ENCODE results near the gene WDPCP. TPM values are rescaled to one million over a fixed set of nuclear protein-coding genes. Genes with fewer than 3 reads are reported as not detected.

WDPCP gene
- total RNA-seq, 5 donors from 2014 or later (not counting 1 experiment from before 2014, with no cell fraction given): 8.5 to 19.0 (median 11.5) TPM

DNA sequence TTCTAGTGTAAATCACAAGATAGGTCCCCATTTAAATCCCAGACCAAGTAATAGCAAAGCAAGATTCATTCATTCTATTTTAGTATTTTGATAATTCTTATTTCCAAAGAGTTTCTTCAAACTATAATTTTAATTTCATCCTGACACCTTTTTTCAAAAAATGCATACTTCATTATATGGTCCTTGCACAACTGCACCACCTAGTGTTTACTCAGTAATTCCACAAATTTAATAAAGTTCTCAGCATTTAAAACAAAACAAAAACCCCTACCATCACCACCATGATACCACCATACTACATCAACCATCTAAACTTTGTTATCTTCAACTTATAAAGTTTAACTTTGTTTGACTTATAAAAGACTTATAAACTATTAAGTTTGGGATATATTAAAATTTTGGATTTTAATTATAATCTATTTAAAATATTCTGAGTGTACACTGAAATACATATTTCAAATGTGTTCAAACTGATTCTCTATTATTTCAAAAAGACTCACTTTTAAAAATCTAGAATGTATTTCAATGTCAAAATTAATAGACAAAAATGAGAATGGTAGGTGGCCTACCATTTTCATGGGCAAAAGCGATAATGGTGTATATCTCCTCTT is 44.2 kb downstream of the WDPCP start:
- no CpG with 5 or more reads among the region's 1 CpG for WGBS (ENCODE audit: insufficient coverage)
- Histone ChIP-seq H3K4me1 (ENCODE audit: control insufficient read depth in 1 of 2, extremely low read depth in 1 of 2, insufficient read depth in 2 of 2, low read length in 2 of 2) (no peaks in the 10 kb centered on the region), H3K27ac (ENCODE audit: low read length) (no peak overlapping the region), H3K27me3 (replicated peaks in 1 of 2; ENCODE audit: control insufficient read depth in 2 of 2, extremely low read depth in 1 of 2, insufficient read depth in 2 of 2, low read length in 1 of 2) (no peaks in the 10 kb centered on the region), H3K4me3 (ENCODE audit: control insufficient read depth in 1 of 2, extremely low read depth in 1 of 2, low read length in 1 of 2) (no peak overlapping the region), H3K36me3 (ENCODE audit: control insufficient read depth in 2 of 2, extremely low read depth in 1 of 2, insufficient read depth in 1 of 2, low read length in 1 of 2) (no peaks in the 10 kb centered on the region), H3K9me3 (no peaks in the 10 kb centered on the region)
- H3K36me3 Mint-ChIP-seq: peaks cover 7% of the 10 kb centered on the region
- no peak overlapping the region for H3K27ac Mint-ChIP-seq
- ATAC-seq (replicated peaks in 1 of 4): no peak
- CTCF ChIA-PET: interaction anchor here in 1 of 2 donors (1.3 kb wide), 1 partner anchor 1087 kb away, joined by 4 read pairs; no protein-coding TSS in a partner anchor
- peak in 1 of 35 experiments; percentile 16 for DNase-seq
- H3K9me3 Mint-ChIP-seq: peaks cover 0 to 8% (median 6%) of the 10 kb centered on the region in 3 donors
- POLR2A ChIA-PET: interaction anchor here in 1 of 2 donors (0.6 kb wide), 1 partner anchor 10 kb away, joined by 4 read pairs; no protein-coding TSS in a partner anchor
- no peaks in the 10 kb centered on the region for H3K4me1 Mint-ChIP-seq
- H3K27me3 Mint-ChIP-seq: no peaks in the 10 kb centered on the region
- no peak overlapping the region for H3K4me3 Mint-ChIP-seq

- WGBS (ENCODE audit: insufficient coverage): 100% methylated on average over 1 of the region's 6 CpGs
- Mint-ChIP-seq H3K4me3 (no peak overlapping the region), H3K9me3 (peaks cover 5 to 8% (median 7%) of the 10 kb centered on the region in 3 donors), H3K27ac (no peak overlapping the region), H3K36me3 (peaks cover 8% of the 10 kb centered on the region), H3K4me1 (no peaks in the 10 kb centered on the region), H3K27me3 (no peaks in the 10 kb centered on the region)
- Histone ChIP-seq H3K4me1 (ENCODE audit: control insufficient read depth in 1 of 2, extremely low read depth in 1 of 2, insufficient read depth in 2 of 2, low read length in 2 of 2) (no peaks in the 10 kb centered on the region), H3K27ac (ENCODE audit: low read length) (no peak overlapping the region), H3K27me3 (replicated peaks in 1 of 2; ENCODE audit: control insufficient read depth in 2 of 2, extremely low read depth in 1 of 2, insufficient read depth in 2 of 2, low read length in 1 of 2) (no peaks in the 10 kb centered on the region), H3K9me3 (no peaks in the 10 kb centered on the region), H3K36me3 (ENCODE audit: control insufficient read depth in 2 of 2, extremely low read depth in 1 of 2, insufficient read depth in 1 of 2, low read length in 1 of 2) (no peaks in the 10 kb centered on the region), H3K4me3 (ENCODE audit: control insufficient read depth in 1 of 2, extremely low read depth in 1 of 2, low read length in 1 of 2) (no peak overlapping the region)
- DNase-seq (no peak), ATAC-seq (replicated peaks in 1 of 4) (no peak)
- CTCF ChIA-PET: no interaction called here
- POLR2A ChIA-PET: no interaction called here
Observed at GRCh38 chr2:63539416-63540162, 48.7 kb downstream of the WDPCP start.

- peaks cover 7 to 13% (median 9%) of the 10 kb centered on the region in 3 donors for H3K9me3 Mint-ChIP-seq
- H3K36me3 Mint-ChIP-seq: peaks cover 13% of the 10 kb centered on the region
- Histone ChIP-seq H3K4me1 (ENCODE audit: control insufficient read depth in 1 of 2, extremely low read depth in 1 of 2, insufficient read depth in 2 of 2, low read length in 2 of 2) (no peaks in the 10 kb centered on the region), H3K27ac (ENCODE audit: low read length) (no peak overlapping the region), H3K9me3 (no peaks in the 10 kb centered on the region), H3K27me3 (replicated peaks in 1 of 2; ENCODE audit: control insufficient read depth in 2 of 2, extremely low read depth in 1 of 2, insufficient read depth in 2 of 2, low read length in 1 of 2) (no peaks in the 10 kb centered on the region), H3K4me3 (ENCODE audit: control insufficient read depth in 1 of 2, extremely low read depth in 1 of 2, low read length in 1 of 2) (no peak overlapping the region), H3K36me3 (ENCODE audit: control insufficient read depth in 2 of 2, extremely low read depth in 1 of 2, insufficient read depth in 1 of 2, low read length in 1 of 2) (no peaks in the 10 kb centered on the region)
- ChIA-PET POLR2A (interaction anchor here in 1 of 2 donors (0.6 kb wide), 1 partner anchor 168 kb away, joined by 3 read pairs; no protein-coding TSS in a partner anchor), CTCF (no interaction called here)
- no peak overlapping the region for H3K4me3 Mint-ChIP-seq
- DNase-seq (no peak), ATAC-seq (replicated peaks in 1 of 4) (no peak)
- no peak overlapping the region for H3K27ac Mint-ChIP-seq
- H3K4me1 Mint-ChIP-seq: peaks cover 0 to 3% (median 0%) of the 10 kb centered on the region in 3 donors
- no peaks in the 10 kb centered on the region for H3K27me3 Mint-ChIP-seq
Observed at GRCh38 chr2:63538390-63538789, 49.9 kb downstream of the WDPCP start.

GRCh38 chr2:63537306-63537705 is 51.0 kb downstream of the WDPCP start:
- Histone ChIP-seq H3K4me3 (ENCODE audit: control insufficient read depth in 1 of 2, extremely low read depth in 1 of 2, low read length in 1 of 2) (no peak overlapping the region), H3K4me1 (ENCODE audit: control insufficient read depth in 1 of 2, extremely low read depth in 1 of 2, insufficient read depth in 2 of 2, low read length in 2 of 2) (no peaks in the 10 kb centered on the region), H3K27ac (ENCODE audit: low read length) (no peak overlapping the region), H3K36me3 (ENCODE audit: control insufficient read depth in 2 of 2, extremely low read depth in 1 of 2, insufficient read depth in 1 of 2, low read length in 1 of 2) (no peaks in the 10 kb centered on the region), H3K27me3 (replicated peaks in 1 of 2; ENCODE audit: control insufficient read depth in 2 of 2, extremely low read depth in 1 of 2, insufficient read depth in 2 of 2, low read length in 1 of 2) (no peaks in the 10 kb centered on the region), H3K9me3 (no peaks in the 10 kb centered on the region)
- CTCF ChIA-PET: no interaction called here
- DNase-seq: no peak
- H3K4me1 Mint-ChIP-seq: peaks cover 0 to 3% (median 0%) of the 10 kb centered on the region in 3 donors
- H3K36me3 Mint-ChIP-seq: peaks cover 23% of the 10 kb centered on the region
- ATAC-seq (replicated peaks in 1 of 4): no peak
- peaks cover 12 to 24% (median 20%) of the 10 kb centered on the region in 3 donors for H3K9me3 Mint-ChIP-seq
- WGBS (ENCODE audit: insufficient coverage): 94% methylated on average over 2 of the region's 2 CpGs
- no peak overlapping the region for H3K4me3 Mint-ChIP-seq
- no peak overlapping the region for H3K27ac Mint-ChIP-seq
- H3K27me3 Mint-ChIP-seq: no peaks in the 10 kb centered on the region
- POLR2A ChIA-PET: no interaction called here

DNA sequence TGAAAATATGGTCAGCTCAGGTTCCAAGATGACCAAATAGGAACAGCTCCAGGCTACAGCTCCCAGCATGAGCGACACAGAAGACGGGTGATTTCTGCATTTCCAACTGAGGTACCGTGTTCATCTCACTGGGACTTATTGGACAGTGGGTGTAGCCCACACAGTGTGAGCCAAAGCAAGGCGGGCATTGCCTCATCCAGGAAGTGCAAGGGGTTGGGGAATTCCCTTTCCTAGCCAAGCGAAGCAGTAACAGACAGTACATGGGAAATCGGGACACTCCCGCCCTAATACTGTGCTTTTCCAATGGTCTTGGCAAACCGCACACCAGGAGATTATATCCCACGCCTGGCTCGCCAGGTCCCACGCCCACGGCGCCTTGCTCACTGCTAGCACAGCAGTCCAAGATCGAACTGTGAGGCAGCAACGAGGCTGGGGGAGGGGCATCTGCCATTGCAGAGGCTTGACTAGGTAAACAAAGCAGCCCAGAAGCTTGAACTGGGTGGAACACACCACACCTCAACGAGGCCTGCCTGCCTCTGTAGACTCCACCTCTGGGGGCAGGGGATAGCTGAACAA is 57.5 kb downstream of the WDPCP start:
- Mint-ChIP-seq H3K4me1 (peaks cover 0 to 3% (median 0%) of the 10 kb centered on the region in 3 donors), H3K36me3 (peaks cover 33% of the 10 kb centered on the region), H3K9me3 (peaks cover 12 to 34% (median 30%) of the 10 kb centered on the region in 3 donors), H3K4me3 (no peak overlapping the region), H3K27me3 (no peaks in the 10 kb centered on the region), H3K27ac (no peak overlapping the region)
- DNase-seq (no peak), ATAC-seq (replicated peaks in 1 of 4) (no peak)
- no peaks in the 10 kb centered on the region for H3K9me3 ChIP-seq
- H3K4me1 ChIP-seq (ENCODE audit: control insufficient read depth in 1 of 2, extremely low read depth in 1 of 2, insufficient read depth in 2 of 2, low read length in 2 of 2): no peaks in the 10 kb centered on the region
- no peak overlapping the region for H3K27ac ChIP-seq (ENCODE audit: low read length)
- no peak overlapping the region for H3K4me3 ChIP-seq (ENCODE audit: control insufficient read depth in 1 of 2, extremely low read depth in 1 of 2, low read length in 1 of 2)
- ChIA-PET POLR2A (no interaction called here), CTCF (no interaction called here)
- H3K36me3 ChIP-seq (ENCODE audit: control insufficient read depth in 2 of 2, extremely low read depth in 1 of 2, insufficient read depth in 1 of 2, low read length in 1 of 2): no peaks in the 10 kb centered on the region
- WGBS (ENCODE audit: insufficient coverage): 83% methylated on average over 16 of the region's 16 CpGs
- H3K27me3 ChIP-seq (replicated peaks in 1 of 2; ENCODE audit: control insufficient read depth in 2 of 2, extremely low read depth in 1 of 2, insufficient read depth in 2 of 2, low read length in 1 of 2): no peaks in the 10 kb centered on the region

- Mint-ChIP-seq H3K27me3 (no peaks in the 10 kb centered on the region), H3K36me3 (peaks cover 44% of the 10 kb centered on the region), H3K27ac (no peak overlapping the region), H3K4me1 (peaks cover 0 to 6% (median 0%) of the 10 kb centered on the region in 3 donors), H3K9me3 (peaks cover 38 to 52% (median 46%) of the 10 kb centered on the region in 3 donors), H3K4me3 (no peak overlapping the region)
- H3K27me3 ChIP-seq (replicated peaks in 1 of 2; ENCODE audit: control insufficient read depth in 2 of 2, extremely low read depth in 1 of 2, insufficient read depth in 2 of 2, low read length in 1 of 2): no peaks in the 10 kb centered on the region
- DNase-seq (no peak), ATAC-seq (replicated peaks in 1 of 4) (no peak)
- H3K4me1 ChIP-seq (ENCODE audit: control insufficient read depth in 1 of 2, extremely low read depth in 1 of 2, insufficient read depth in 2 of 2, low read length in 2 of 2): no peaks in the 10 kb centered on the region
- no peaks in the 10 kb centered on the region for H3K9me3 ChIP-seq
- no peak overlapping the region for H3K27ac ChIP-seq (ENCODE audit: low read length)
- no CpG with 5 or more reads among the region's 3 CpGs for WGBS (ENCODE audit: insufficient coverage)
- no peaks in the 10 kb centered on the region for H3K36me3 ChIP-seq (ENCODE audit: control insufficient read depth in 2 of 2, extremely low read depth in 1 of 2, insufficient read depth in 1 of 2, low read length in 1 of 2)
- H3K4me3 ChIP-seq (ENCODE audit: control insufficient read depth in 1 of 2, extremely low read depth in 1 of 2, low read length in 1 of 2): no peak overlapping the region
- CTCF ChIA-PET: interaction anchor here in 1 of 2 donors (0.7 kb wide), 1 partner anchor 695 kb away, joined by 3 read pairs; no protein-coding TSS in a partner anchor
- POLR2A ChIA-PET: no interaction called here
Observed at GRCh38 chr2:63525905-63526304, 62.4 kb downstream of the WDPCP start.

Data from T-cell (primary cell).